ENCODE measurements around the gene MT1E. TPM values are rescaled to one million over a fixed set of nuclear protein-coding genes. Genes with fewer than 3 reads are reported as not detected.
A peak's percentile ranks its signal among the peaks of the same experiment; 100 is the strongest.

The MT1E gene
- total and polyA plus RNA-seq, 11 donors = 33.3 to 192 (median 103) TPM

DNA sequence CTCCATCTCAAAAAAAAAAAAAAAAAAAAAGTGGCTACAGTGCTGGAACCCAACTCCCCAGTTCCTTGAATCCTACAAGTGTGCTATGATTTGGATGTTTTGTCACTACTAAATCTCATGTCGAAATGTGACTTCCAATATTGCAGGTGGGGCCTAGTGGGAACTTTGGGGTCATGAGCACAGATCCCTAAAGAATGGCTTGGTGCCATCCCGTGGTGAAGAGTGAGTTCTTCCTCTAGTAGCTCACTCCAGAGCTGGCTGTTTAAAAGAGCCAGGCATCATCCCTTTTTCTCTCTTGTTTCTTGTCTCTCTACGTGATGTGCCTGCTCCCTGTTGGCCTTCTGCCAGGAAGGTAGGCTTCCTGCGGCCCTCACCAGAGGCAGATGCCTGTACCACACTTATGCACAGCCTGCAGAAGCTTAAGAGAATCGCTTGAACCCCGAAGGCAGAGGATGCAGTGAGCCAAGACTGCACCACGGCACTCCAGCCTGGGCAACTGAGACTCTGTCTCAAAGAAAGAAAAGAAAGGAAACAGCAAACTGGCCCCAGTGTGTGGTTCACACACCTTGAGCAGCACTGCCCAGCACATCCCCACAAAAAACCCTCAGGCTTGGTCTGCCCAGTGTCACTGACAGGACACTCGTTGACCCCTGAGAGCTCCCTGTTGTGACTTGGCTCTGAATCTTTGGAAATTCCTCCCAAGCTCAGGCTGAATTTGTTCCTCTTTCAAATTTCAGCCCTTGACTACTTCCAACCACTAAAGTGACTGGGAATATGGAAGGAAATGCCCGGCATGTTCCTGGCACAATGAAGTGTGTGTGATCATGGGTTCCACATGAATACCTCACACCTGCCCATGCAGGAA is 3.1 kb downstream of the MT1E start:
- DNase-seq (no peak), ATAC-seq (no peak)
- Histone ChIP-seq H3K27ac (peak overlapping the region in 3 of 12 donors; percentile 28 to 92 (median 45)), H3K4me3 (no peak overlapping the region), H3K27me3 (peaks cover 0 to 19% (median 0%) of the 10 kb centered on the region in 9 donors), H3K4me1 (peaks cover 0 to 35% (median 16%) of the 10 kb centered on the region in 12 donors), H3K9me3 (no peaks in the 10 kb centered on the region), H3K36me3 (no peaks in the 10 kb centered on the region)
- no peak for TF ChIP-seq POLR2A (IDR thresholded peaks at IDR 0.05)
- TF ChIP-seq, protein P1, sequence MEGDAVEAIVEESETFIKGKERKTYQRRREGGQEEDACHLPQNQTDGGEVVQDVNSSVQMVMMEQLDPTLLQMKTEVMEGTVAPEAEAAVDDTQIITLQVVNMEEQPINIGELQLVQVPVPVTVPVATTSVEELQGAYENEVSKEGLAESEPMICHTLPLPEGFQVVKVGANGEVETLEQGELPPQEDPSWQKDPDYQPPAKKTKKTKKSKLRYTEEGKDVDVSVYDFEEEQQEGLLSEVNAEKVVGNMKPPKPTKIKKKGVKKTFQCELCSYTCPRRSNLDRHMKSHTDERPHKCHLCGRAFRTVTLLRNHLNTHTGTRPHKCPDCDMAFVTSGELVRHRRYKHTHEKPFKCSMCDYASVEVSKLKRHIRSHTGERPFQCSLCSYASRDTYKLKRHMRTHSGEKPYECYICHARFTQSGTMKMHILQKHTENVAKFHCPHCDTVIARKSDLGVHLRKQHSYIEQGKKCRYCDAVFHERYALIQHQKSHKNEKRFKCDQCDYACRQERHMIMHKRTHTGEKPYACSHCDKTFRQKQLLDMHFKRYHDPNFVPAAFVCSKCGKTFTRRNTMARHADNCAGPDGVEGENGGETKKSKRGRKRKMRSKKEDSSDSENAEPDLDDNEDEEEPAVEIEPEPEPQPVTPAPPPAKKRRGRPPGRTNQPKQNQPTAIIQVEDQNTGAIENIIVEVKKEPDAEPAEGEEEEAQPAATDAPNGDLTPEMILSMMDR (IDR thresholded peaks at IDR 0.05) = no peak
- intact Hi-C loops (cut with DNase I) = loop anchor here in 1 of 10 donors (5.0 kb wide), 1 partner anchor 54 kb away; the partner anchor contains the start of gene MT1X
- 67 to 78% (median 73%) methylated on average over 9 of the region's 9 CpGs for WGBS, 4 donors

DNA sequence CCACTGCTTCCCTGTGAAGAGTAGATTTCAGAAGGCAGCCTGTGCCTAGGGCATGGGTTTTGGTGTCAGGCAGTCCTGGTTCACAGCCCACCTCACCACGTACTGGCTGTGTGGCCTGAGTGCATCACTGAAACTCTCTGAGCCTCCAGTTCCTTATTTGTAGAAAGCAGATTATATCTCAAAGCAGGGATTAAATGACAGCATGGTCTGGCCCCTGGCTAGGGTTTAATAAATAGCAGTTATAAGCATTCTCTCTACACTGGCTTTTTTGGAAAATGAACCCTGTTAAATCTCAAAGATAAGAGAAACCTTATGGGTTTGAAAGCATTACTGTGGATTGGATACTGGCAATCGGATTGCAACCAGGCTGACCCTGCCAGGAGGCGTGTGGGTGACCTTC is 4.0 kb downstream of the MT1E start:
- Histone ChIP-seq H3K4me1 (peaks cover 0 to 36% (median 16%) of the 10 kb centered on the region in 12 donors), H3K27ac (peak overlapping the region in 1 of 12 donors; percentile 45), H3K27me3 (peaks cover 0 to 27% (median under 1%) of the 10 kb centered on the region in 9 donors), H3K36me3 (no peaks in the 10 kb centered on the region), H3K9me3 (no peaks in the 10 kb centered on the region), H3K4me3 (no peak overlapping the region)
- intact Hi-C loops (cut with DNase I) = loop anchor here in 1 of 10 donors (5.0 kb wide), 1 partner anchor 53 kb away; the partner anchor contains the start of gene MT1X
- no peak for TF ChIP-seq POLR2A (IDR thresholded peaks at IDR 0.05)
- TF ChIP-seq, protein P1 (IDR thresholded peaks at IDR 0.05) = no peak
- no peak for DNase-seq
- ATAC-seq = no peak
- WGBS, 4 donors = 89 to 95% (median 91%) methylated on average over 3 of the region's 3 CpGs

- intact Hi-C loops (cut with DNase I) = no loop called here
- H3K4me1 ChIP-seq = peaks cover 0 to 38% (median 16%) of the 10 kb centered on the region in 12 donors
These were observed 4.6 kb downstream of the MT1E start for GRCh38 chr16:56630134-56630533.

GRCh38 chr16:56631197-56631596 is 5.6 kb downstream of the MT1E start:
- no peak overlapping the region for H3K4me3 ChIP-seq
- peaks cover 0 to 44% (median 17%) of the 10 kb centered on the region in 9 donors for H3K27me3 ChIP-seq
- no peak for DNase-seq
- 89 to 95% (median 94%) methylated on average over 10 of the region's 10 CpGs for WGBS, 4 donors
- intact Hi-C loops (cut with DNase I) = no loop called here
- H3K27ac ChIP-seq = peak overlapping the region in 6 of 12 donors; percentile 67 to 81 (median 77)
- TF ChIP-seq POLR2A (IDR thresholded peaks at IDR 0.05) = no peak
- TF ChIP-seq, protein P1 (IDR thresholded peaks at IDR 0.05) = no peak
- ATAC-seq = no peak
- H3K9me3 ChIP-seq = no peaks in the 10 kb centered on the region
- H3K4me1 ChIP-seq = peaks cover 0 to 41% (median 16%) of the 10 kb centered on the region in 12 donors
- no peaks in the 10 kb centered on the region for H3K36me3 ChIP-seq

More at GRCh38 chr16:56630134-56630533, 4.6 kb downstream of the MT1E start:
- no peak for TF ChIP-seq POLR2A (IDR thresholded peaks at IDR 0.05)
- TF ChIP-seq, protein P1 (IDR thresholded peaks at IDR 0.05) = no peak
- peaks cover 0 to 33% (median 6%) of the 10 kb centered on the region in 9 donors for H3K27me3 ChIP-seq
- WGBS, 4 donors = 73 to 80% (median 77%) methylated on average over 3 of the region's 3 CpGs
- no peak for ATAC-seq
- no peak overlapping the region for H3K4me3 ChIP-seq
- H3K36me3 ChIP-seq = no peaks in the 10 kb centered on the region
- no peak overlapping the region for H3K27ac ChIP-seq
- DNase-seq = no peak
- no peaks in the 10 kb centered on the region for H3K9me3 ChIP-seq
